ENCODE data around the gene CCNA1.

CCNA1 gene

DNA sequence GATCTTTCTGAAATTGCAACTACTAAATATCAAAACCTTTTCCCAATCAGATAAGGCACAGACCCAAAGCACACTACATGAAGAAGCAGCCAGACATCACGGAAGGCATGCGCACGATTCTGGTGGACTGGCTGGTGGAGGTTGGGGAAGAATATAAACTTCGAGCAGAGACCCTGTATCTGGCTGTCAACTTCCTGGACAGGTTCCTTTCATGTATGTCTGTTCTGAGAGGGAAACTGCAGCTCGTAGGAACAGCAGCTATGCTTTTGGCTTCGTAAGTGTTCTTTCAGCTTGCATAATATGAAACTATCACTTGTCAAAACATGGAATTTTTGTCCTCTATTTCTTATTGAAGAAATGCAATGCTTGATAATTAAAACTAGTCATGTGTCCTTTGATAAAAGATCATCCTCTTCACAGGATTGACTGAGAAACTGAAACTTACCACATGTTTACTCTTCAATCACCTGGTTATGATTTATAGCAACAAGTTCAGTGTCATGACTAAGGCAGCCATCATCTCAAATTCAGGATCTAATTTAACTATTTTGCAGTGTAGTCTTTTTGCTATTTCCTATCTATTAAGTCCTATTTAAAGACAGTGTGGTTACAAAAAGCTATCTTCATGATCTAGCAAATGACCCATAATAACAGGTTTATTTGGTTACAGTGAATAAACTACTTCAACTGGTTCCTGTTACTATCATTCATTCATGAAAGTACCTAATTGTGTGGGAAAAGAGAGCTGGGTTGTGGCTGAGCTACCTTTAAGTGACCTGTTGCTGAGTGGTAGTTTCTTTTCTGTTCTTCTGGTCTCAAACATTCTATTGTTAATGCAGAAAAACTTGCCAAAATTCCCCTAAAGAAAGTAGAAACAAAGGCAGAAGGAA is 6.5 kb downstream of the CCNA1 start:
- TF ChIP-seq, protein P1, sequence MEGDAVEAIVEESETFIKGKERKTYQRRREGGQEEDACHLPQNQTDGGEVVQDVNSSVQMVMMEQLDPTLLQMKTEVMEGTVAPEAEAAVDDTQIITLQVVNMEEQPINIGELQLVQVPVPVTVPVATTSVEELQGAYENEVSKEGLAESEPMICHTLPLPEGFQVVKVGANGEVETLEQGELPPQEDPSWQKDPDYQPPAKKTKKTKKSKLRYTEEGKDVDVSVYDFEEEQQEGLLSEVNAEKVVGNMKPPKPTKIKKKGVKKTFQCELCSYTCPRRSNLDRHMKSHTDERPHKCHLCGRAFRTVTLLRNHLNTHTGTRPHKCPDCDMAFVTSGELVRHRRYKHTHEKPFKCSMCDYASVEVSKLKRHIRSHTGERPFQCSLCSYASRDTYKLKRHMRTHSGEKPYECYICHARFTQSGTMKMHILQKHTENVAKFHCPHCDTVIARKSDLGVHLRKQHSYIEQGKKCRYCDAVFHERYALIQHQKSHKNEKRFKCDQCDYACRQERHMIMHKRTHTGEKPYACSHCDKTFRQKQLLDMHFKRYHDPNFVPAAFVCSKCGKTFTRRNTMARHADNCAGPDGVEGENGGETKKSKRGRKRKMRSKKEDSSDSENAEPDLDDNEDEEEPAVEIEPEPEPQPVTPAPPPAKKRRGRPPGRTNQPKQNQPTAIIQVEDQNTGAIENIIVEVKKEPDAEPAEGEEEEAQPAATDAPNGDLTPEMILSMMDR (IDR thresholded peaks at IDR 0.05; ENCODE audit: low read depth, low read length), result no peak
- H3K36me3 ChIP-seq, result no peaks in the 10 kb centered on the region
- no peak overlapping the region for H3K27ac ChIP-seq
- no peak for DNase-seq
- H3K27me3 ChIP-seq (ENCODE audit: insufficient read depth, low read depth, severe bottlenecking), result no peaks in the 10 kb centered on the region
- no peak overlapping the region for H3K4me3 ChIP-seq (ENCODE audit: low read depth, low read length)
- no peaks in the 10 kb centered on the region for H3K9me3 ChIP-seq (ENCODE audit: severe bottlenecking)

DNA sequence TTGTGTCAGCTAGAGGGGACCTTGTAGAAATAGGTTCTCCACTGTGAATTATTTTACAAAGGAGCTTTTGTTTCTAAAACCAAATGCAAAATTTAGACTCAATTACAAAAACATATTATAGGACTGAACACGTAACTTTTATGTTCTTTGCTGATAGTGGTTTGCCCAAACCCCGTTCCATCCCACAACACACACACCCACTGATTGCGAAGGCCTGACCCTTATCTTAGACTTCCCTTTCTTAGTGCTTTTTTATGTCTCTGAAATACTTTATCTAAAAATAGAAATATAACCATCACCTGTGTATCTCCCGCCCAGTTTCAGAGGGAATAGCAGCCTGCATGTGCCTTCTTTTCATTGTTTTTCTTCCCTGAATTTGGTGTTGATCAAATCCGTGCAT is 13.0 kb downstream of the CCNA1 start:
- Histone ChIP-seq H3K9me3 (ENCODE audit: severe bottlenecking) (no peaks in the 10 kb centered on the region), H3K4me3 (ENCODE audit: low read depth, low read length) (no peak overlapping the region), H3K27ac (no peak overlapping the region), H3K27me3 (ENCODE audit: insufficient read depth, low read depth, severe bottlenecking) (no peaks in the 10 kb centered on the region), H3K36me3 (no peaks in the 10 kb centered on the region)
- TF ChIP-seq, protein P1 (IDR thresholded peaks at IDR 0.05; ENCODE audit: low read depth, low read length), result no peak
- no peak for DNase-seq

DNA sequence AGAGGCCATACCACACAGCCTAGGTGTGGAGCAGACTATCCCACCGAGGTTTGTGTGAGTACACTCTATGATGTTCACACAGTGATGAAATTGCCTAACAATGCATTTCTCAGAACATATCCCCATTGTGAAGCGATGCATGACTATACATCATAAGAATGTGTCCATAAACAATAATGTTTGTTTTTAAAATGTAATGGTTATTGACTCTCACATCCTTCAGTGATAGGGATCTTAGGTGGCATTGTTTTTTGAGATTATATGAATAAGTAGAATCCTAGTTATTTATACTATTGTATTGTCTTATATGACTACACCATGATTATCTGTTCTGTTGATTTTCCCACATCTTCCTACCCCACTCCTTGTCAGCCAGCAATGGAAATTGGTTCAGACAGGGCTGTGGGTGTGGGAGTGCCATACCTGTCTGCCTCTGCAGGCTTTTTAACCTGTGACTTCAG is 13.6 kb downstream of the CCNA1 start:
- TF ChIP-seq, protein P1 (IDR thresholded peaks at IDR 0.05; ENCODE audit: low read depth, low read length), result no peak
- Histone ChIP-seq H3K9me3 (ENCODE audit: severe bottlenecking) (no peaks in the 10 kb centered on the region), H3K36me3 (no peaks in the 10 kb centered on the region), H3K27me3 (ENCODE audit: insufficient read depth, low read depth, severe bottlenecking) (no peaks in the 10 kb centered on the region), H3K4me3 (ENCODE audit: low read depth, low read length) (no peak overlapping the region), H3K27ac (no peak overlapping the region)
- DNase-seq, result no peak

DNA sequence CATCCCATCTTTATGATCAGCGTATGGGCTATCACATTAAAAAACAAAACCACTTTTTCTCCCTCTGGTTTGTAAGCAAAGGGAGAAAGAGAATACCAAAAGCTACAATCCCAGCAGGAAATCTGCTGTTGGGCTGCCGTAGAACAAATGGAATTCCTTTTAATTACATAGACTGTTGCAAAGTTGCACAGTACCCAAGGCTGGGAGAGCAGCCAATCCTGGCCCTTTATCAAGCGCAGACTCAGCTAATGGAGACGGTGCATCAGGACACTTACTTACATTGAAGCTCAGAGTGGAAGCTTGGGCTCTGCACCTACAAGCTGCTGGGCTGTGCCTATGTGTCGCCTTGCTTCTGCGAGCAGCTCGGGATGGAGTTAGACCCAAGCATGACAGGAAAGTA is 15.2 kb downstream of the CCNA1 start:
- TF ChIP-seq, protein P1 (IDR thresholded peaks at IDR 0.05; ENCODE audit: low read depth, low read length), result no peak
- no peak for DNase-seq
- no peaks in the 10 kb centered on the region for H3K9me3 ChIP-seq (ENCODE audit: severe bottlenecking)

DNA sequence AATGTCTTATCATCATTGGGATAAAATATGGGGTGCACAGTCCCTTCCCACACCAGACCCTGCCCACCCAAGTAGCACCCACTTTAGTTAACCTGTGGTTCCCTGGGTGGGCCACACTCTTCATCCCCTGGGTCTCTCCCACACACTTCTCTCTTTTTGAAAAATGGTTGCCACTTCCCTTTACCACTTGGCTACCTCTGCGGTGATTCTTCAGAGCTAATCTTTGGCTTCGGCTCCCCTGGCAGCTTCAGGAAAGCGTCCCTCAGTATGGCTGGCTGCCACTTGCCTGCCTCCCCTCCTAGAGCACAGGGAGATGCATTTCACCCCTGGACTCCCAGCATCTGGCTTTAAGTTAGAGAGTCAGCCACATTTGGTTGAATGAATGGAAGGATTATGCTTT is 18.2 kb downstream of the CCNA1 start:
- H3K36me3 ChIP-seq, result no peaks in the 10 kb centered on the region
- H3K4me3 ChIP-seq (ENCODE audit: low read depth, low read length), result no peak overlapping the region
- H3K27ac ChIP-seq, result no peak overlapping the region
- no peaks in the 10 kb centered on the region for H3K9me3 ChIP-seq (ENCODE audit: severe bottlenecking)
- DNase-seq, result no peak
- TF ChIP-seq, protein P1 (IDR thresholded peaks at IDR 0.05; ENCODE audit: low read depth, low read length), result no peak
- no peaks in the 10 kb centered on the region for H3K27me3 ChIP-seq (ENCODE audit: insufficient read depth, low read depth, severe bottlenecking)

More for the DNA sequence above, 15.2 kb downstream of the CCNA1 start:
- H3K36me3 ChIP-seq, result no peaks in the 10 kb centered on the region
- no peaks in the 10 kb centered on the region for H3K27me3 ChIP-seq (ENCODE audit: insufficient read depth, low read depth, severe bottlenecking)
- H3K27ac ChIP-seq, result no peak overlapping the region
- H3K4me3 ChIP-seq (ENCODE audit: low read depth, low read length), result no peak overlapping the region
